PC-9 (cell line): Measurements from ENCODE around the gene IMPDH2. TPM values are rescaled to one million over a fixed set of nuclear protein-coding genes. Genes with fewer than 3 reads are reported as not detected.

ENCODE experiments used
- BruUV-seq: library from RNA; stranded (reverse); fragments of 400-500 nt; replicated peaks from 2 replicates; lab custom pipeline; 2021; lab: Mats Ljungman, UMichigan
- CTCF ChIA-PET: fragments of 300-600 bp; sonication (Branson Sonifier 250); formaldehyde crosslinking; loops from one replicate; lab custom pipeline; 2022; ENCODE audit warnings: antibody characterized with exemption; lab: Charles Lee
- POLR2A ChIA-PET: fragments of 300-600 bp; sonication (Branson Sonifier 250); formaldehyde crosslinking; loops from one replicate; lab custom pipeline; 2022; ENCODE audit warnings: antibody characterized with exemption; ENCODE audit not compliant: unreplicated experiment; lab: Charles Lee
- DNase-seq, 2 experiments: peaks; one replicate each; pipeline versions ENCODE4 v3.0.0 to v3.0.0-alpha.2; 2015 to 2022; ENCODE audit warnings: mixed read lengths in 1 of 2
- H2AFZ ChIP-seq: fragments of 200-600 bp; sonication (generic); 2 replicates; pipeline ENCODE4 v1.8.1; 2017; ENCODE audit warnings: antibody characterized with exemption
- H3F3A ChIP-seq: fragments of 200-600 bp; sonication (generic); 2 replicates; pipeline ENCODE4 v1.8.1; 2017; ENCODE audit warnings: antibody characterized with exemption, mild to moderate bottlenecking, low read depth; ENCODE audit not compliant: insufficient read depth
- H3K27ac ChIP-seq: fragments of 200-600 bp; sonication (generic); 2 replicates; pipeline ENCODE4 v1.6.1; 2016; ENCODE audit warnings: mixed run types
- H3K27me3 ChIP-seq: fragments of 200-600 bp; sonication (generic); 2 replicates; pipeline ENCODE4 v1.6.1; 2016; ENCODE audit warnings: low read depth, mixed run types; ENCODE audit not compliant: insufficient read depth
- H3K36me3 ChIP-seq: fragments of 200-600 bp; sonication (generic); 2 replicates; pipeline ENCODE4 v1.6.1; 2016; ENCODE audit warnings: low read depth, mixed run types
- H3K4me1 ChIP-seq: fragments of 200-600 bp; sonication (generic); replicated peaks from 2 replicates; pipeline ENCODE4 v1.6.1; 2016; ENCODE audit warnings: mixed run types; ENCODE audit not compliant: insufficient read depth
- H3K4me2 ChIP-seq: fragments of 200-600 bp; sonication (generic); 2 replicates; pipeline ENCODE4 v1.6.1; 2017; ENCODE audit warnings: mixed run types
- H3K4me3 ChIP-seq: fragments of 200-600 bp; sonication (generic); 2 replicates; pipeline ENCODE4 v1.6.1; 2016; ENCODE audit warnings: mixed run types
- H3K79me2 ChIP-seq: fragments of 200-600 bp; sonication (generic); 2 replicates; pipeline ENCODE4 v1.6.1; 2017; ENCODE audit warnings: low read depth, mixed run types
- H3K9me2 ChIP-seq: fragments of 200-600 bp; sonication (generic); 2 replicates; pipeline ENCODE4 v1.8.1; 2017; ENCODE audit warnings: mild to moderate bottlenecking; ENCODE audit not compliant: insufficient read depth
- H3K9me3 ChIP-seq: fragments of 200-600 bp; sonication (generic); 2 replicates; pipeline ENCODE4 v1.8.1; 2016; ENCODE audit warnings: low read depth; ENCODE audit not compliant: insufficient read depth
- H4K20me1 ChIP-seq: fragments of 200-600 bp; sonication (generic); 2 replicates; pipeline ENCODE4 v1.8.1; 2017; ENCODE audit not compliant: insufficient read depth
- CTCF ChIP-seq: fragments of 200-600 bp; sonication (generic); conservative IDR thresholded peaks from 2 replicates; pipeline ENCODE4 v1.6.1; 2017; ENCODE audit warnings: mixed run types, antibody characterized with exemption, mild to moderate bottlenecking, moderate library complexity
- EZH2 ChIP-seq: fragments of 200-600 bp; sonication (generic); IDR thresholded peaks from 2 replicates; pipeline ENCODE4 v1.8.0; 2017; ENCODE audit warnings: antibody characterized with exemption, low read depth
- intact Hi-C: fragments of 100-400 bp; cut with micrococcal nuclease; formaldehyde crosslinking; loops from one replicate; pipeline ENCODE4 v1.10.0; 2022; ENCODE audit not compliant: unreplicated experiment
- total RNA-seq: library from RNA; stranded (reverse); gene quantifications from 2 replicates; pipeline ENCODE4 v1.2.3, GENCODE V29; 2021

IMPDH2 gene
- total RNA-seq, 1 experiment from 2014 or later: 190 TPM

- no peaks in the 10 kb centered on the region for H3K9me3 ChIP-seq
- H3K4me1 ChIP-seq: peaks cover 9% of the 10 kb centered on the region; the same call in 1 of the 2 replicates
- H2AFZ ChIP-seq: no peak overlapping the region
- no peak for DNase-seq
- no peak overlapping the region for H3K4me2 ChIP-seq
- no peak overlapping the region for H3K4me3 ChIP-seq
- peaks cover 26% of the 10 kb centered on the region for H3K79me2 ChIP-seq
- peaks cover 5% of the 10 kb centered on the region; the same call in 1 of the 2 replicates for H3F3A ChIP-seq
- ChIA-PET CTCF (no interaction called here), POLR2A (no interaction called here)
- H3K36me3 ChIP-seq: no peaks in the 10 kb centered on the region
- no peak overlapping the region for H3K27ac ChIP-seq
- no peaks in the 10 kb centered on the region for H3K27me3 ChIP-seq
- no TSS peak for BruUV-seq
- no peaks in the 10 kb centered on the region for H3K9me2 ChIP-seq
- intact Hi-C loops: loop anchor here (10.0 kb wide), 1 partner anchor 560 kb away; the partner anchor contains the start of genes ATRIP, CCDC51 and TMA7
- H4K20me1 ChIP-seq: peaks cover 13% of the 10 kb centered on the region
- TF ChIP-seq EZH2 (no peak), CTCF (no peak)
Measured at GRCh38 chr3:49005303-49005680, 23.9 kb downstream of the IMPDH2 start.

GRCh38 chr3:49004352-49005302 is 24.6 kb downstream of the IMPDH2 start:
- H3K27me3 ChIP-seq: no peaks in the 10 kb centered on the region
- peaks cover 10% of the 10 kb centered on the region for H4K20me1 ChIP-seq
- H2AFZ ChIP-seq: no peak overlapping the region
- no peak overlapping the region for H3K4me3 ChIP-seq
- H3K36me3 ChIP-seq: no peaks in the 10 kb centered on the region
- no peak overlapping the region for H3K27ac ChIP-seq
- no peaks in the 10 kb centered on the region for H3K9me3 ChIP-seq
- no peak overlapping the region for H3K4me2 ChIP-seq
- TF ChIP-seq CTCF: no peak
- TF ChIP-seq EZH2: no peak
- BruUV-seq: no TSS peak
- peaks cover 20% of the 10 kb centered on the region for H3K79me2 ChIP-seq
- ChIA-PET POLR2A (no interaction called here), CTCF (no interaction called here)
- intact Hi-C loops: loop anchor here (10.0 kb wide), 1 partner anchor 560 kb away; the partner anchor contains the start of genes ATRIP, CCDC51 and TMA7
- DNase-seq: no peak
- H3K4me1 ChIP-seq: peaks cover 9% of the 10 kb centered on the region; the same call in 1 of the 2 replicates
- H3K9me2 ChIP-seq: no peaks in the 10 kb centered on the region
- H3F3A ChIP-seq: peaks cover 5% of the 10 kb centered on the region; the same call in 1 of the 2 replicates

DNA sequence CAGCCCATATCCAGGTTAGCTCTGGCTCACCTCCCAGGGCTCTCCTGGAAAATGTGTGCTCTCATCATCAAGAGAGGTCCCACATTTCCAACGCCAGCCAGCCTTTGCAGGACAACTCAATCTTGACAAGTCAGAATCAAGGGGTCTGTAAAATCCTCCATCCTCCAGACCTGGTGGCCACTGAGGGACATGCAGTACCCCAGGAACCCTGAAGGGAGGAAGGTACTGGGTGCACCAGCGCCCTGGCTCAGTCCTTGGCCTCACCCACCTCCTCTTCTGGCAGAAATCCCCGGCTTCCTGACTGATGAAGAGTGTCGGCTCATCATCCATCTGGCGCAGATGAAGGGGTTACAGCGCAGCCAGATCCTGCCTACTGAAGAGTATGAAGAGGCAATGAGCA is 28.0 kb downstream of the IMPDH2 start:
- H4K20me1 ChIP-seq: no peaks in the 10 kb centered on the region
- no peak overlapping the region for H3K4me2 ChIP-seq
- no peaks in the 10 kb centered on the region for H3K9me3 ChIP-seq
- ChIA-PET CTCF (no interaction called here), POLR2A (interaction anchor here (0.7 kb wide), 1 partner anchor 17 kb away, joined by 4 read pairs; no protein-coding TSS in a partner anchor)
- no peaks in the 10 kb centered on the region for H3K9me2 ChIP-seq
- H3K4me1 ChIP-seq: 0 out of 2 replicates have a peak, but pooled peaks cover 3% of the 10 kb centered on the region
- H3K27ac ChIP-seq: no peak overlapping the region
- DNase-seq: no peak
- no peaks in the 10 kb centered on the region for H3F3A ChIP-seq
- no peaks in the 10 kb centered on the region for H3K36me3 ChIP-seq
- no peak overlapping the region for H2AFZ ChIP-seq
- BruUV-seq: no TSS peak
- H3K79me2 ChIP-seq: no peaks in the 10 kb centered on the region
- no peaks in the 10 kb centered on the region for H3K27me3 ChIP-seq
- no peak overlapping the region for H3K4me3 ChIP-seq
- intact Hi-C loops: loop anchor here (10.0 kb wide), 1 partner anchor 556 kb away; the partner anchor contains the start of genes ATRIP, CCDC51 and TMA7
- TF ChIP-seq EZH2 (no peak), CTCF (no peak)
